ENCODE measurements around the gene DLG1.

DNA sequence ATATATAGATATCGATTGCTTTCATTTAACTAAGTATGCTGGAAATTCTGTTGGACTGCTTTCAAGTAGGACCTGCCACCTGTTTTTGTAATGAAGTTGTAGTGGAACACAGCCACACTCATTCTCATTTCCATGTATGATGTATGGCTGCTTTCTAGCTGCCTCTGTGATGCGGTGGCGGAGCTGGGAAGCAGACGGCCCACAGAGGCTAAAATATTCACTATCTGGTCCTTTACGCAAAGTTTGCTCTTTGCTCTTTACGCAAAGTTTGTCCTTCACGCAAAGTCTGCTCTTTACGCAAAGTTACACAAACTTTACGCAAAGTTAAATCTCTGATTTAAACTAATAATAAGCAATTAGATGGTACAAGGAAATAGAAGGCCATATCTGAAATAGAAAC lies 91.5 kb downstream of the DLG1 start:
- TF ChIP-seq, protein P1, sequence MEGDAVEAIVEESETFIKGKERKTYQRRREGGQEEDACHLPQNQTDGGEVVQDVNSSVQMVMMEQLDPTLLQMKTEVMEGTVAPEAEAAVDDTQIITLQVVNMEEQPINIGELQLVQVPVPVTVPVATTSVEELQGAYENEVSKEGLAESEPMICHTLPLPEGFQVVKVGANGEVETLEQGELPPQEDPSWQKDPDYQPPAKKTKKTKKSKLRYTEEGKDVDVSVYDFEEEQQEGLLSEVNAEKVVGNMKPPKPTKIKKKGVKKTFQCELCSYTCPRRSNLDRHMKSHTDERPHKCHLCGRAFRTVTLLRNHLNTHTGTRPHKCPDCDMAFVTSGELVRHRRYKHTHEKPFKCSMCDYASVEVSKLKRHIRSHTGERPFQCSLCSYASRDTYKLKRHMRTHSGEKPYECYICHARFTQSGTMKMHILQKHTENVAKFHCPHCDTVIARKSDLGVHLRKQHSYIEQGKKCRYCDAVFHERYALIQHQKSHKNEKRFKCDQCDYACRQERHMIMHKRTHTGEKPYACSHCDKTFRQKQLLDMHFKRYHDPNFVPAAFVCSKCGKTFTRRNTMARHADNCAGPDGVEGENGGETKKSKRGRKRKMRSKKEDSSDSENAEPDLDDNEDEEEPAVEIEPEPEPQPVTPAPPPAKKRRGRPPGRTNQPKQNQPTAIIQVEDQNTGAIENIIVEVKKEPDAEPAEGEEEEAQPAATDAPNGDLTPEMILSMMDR (IDR thresholded peaks at IDR 0.05 in 2 of 3, conservative IDR thresholded peaks at IDR 0.05 in 1 of 3; ENCODE audit: insufficient read depth in 2 of 3, low read depth in 1 of 3, low read length in 3 of 3) = no peak
- TF ChIP-seq, protein P2, sequence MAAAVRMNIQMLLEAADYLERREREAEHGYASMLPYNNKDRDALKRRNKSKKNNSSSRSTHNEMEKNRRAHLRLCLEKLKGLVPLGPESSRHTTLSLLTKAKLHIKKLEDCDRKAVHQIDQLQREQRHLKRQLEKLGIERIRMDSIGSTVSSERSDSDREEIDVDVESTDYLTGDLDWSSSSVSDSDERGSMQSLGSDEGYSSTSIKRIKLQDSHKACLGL (CRISPR knock-in tag; IDR thresholded peaks at IDR 0.05; ENCODE audit: borderline replicate concordance, poor library complexity, severe bottlenecking) = no peak
- no peak for TF ChIP-seq CEBPB (tag; IDR thresholded peaks at IDR 0.05)
- no peak for TF ChIP-seq NR1H2 (CRISPR knock-in tag; IDR thresholded peaks at IDR 0.05)
